DMS153 (cell line): ENCODE results near the gene HTRA2.

Source experiments
- DNase-seq: peaks from one replicate; lab custom pipeline; 2025; lab: John Stamatoyannopoulos, UW

The HTRA2 gene

GRCh38 chr2:74500578-74500946 is 29.2 kb upstream of the HTRA2 start:
- no peak for DNase-seq

GRCh38 chr2:74501335-74502071 is 28.2 kb upstream of the HTRA2 start:
- no peak for DNase-seq

- no peak for DNase-seq
These were observed 27.5 kb upstream of the HTRA2 start for GRCh38 chr2:74502147-74502719.

GRCh38 chr2:74502720-74503505 is 26.8 kb upstream of the HTRA2 start:
- DNase-seq, result no peak

GRCh38 chr2:74503506-74504475 is 25.9 kb upstream of the HTRA2 start:
- no peak for DNase-seq

- DNase-seq, result no peak
These were observed 25.1 kb upstream of the HTRA2 start for GRCh38 chr2:74504591-74504990.

- no peak for DNase-seq
These were observed 24.1 kb upstream of the HTRA2 start for GRCh38 chr2:74505448-74506246.

GRCh38 chr2:74507145-74507925 is 22.4 kb upstream of the HTRA2 start, which contains the start of gene PCGF1:
TSS of gene PCGF1 (minus strand) at chr2:74507695. CDS start at chr2:74507668, 27 bp downstream.
- DNase-seq, result peak; percentile 98

- DNase-seq, result no peak
These were observed 21.7 kb upstream of the HTRA2 start for GRCh38 chr2:74507926-74508520.

GRCh38 chr2:74510272-74510671 is 19.5 kb upstream of the HTRA2 start:
- no peak for DNase-seq

GRCh38 chr2:74511104-74511989 is 18.4 kb upstream of the HTRA2 start:
- no peak for DNase-seq

GRCh38 chr2:74512744-74513604 is 16.8 kb upstream of the HTRA2 start:
- DNase-seq, result no peak

- DNase-seq, result no peak
These were observed 15.9 kb upstream of the HTRA2 start for GRCh38 chr2:74513605-74514367.

- no peak for DNase-seq
These were observed 15.1 kb upstream of the HTRA2 start, which contains the start of gene TLX2 for GRCh38 chr2:74514368-74515270. TSS of gene TLX2 (plus strand) at chr2:74514450. CDS start at chr2:74514807, 357 bp downstream.

GRCh38 chr2:74515271-74515980 is 14.3 kb upstream of the HTRA2 start:
- DNase-seq, result no peak
